A673 (cell line): ENCODE measurements around the gene SLC41A3. TPM values are rescaled to one million over a fixed set of nuclear protein-coding genes. Genes with fewer than 3 reads are reported as not detected.

Source experiments
- BruUV-seq: library from RNA; stranded (reverse); fragments of 400-500 nt; replicated peaks from 2 replicates; lab custom pipeline; 2021; lab: Mats Ljungman, UMichigan
- CTCF ChIA-PET: fragments of 300-600 bp; sonication (Branson Sonifier 250); formaldehyde crosslinking; loops from one replicate; lab custom pipeline; 2022; ENCODE audit warnings: antibody characterized with exemption; lab: Charles Lee
- POLR2A ChIA-PET: fragments of 300-600 bp; sonication (Branson Sonifier 250); formaldehyde crosslinking; loops from one replicate; lab custom pipeline; 2022; ENCODE audit warnings: antibody characterized with exemption; ENCODE audit not compliant: low non-redundant PET; lab: Charles Lee
- DNase-seq: peaks from one replicate; pipeline ENCODE4 v3.0.0-alpha.2; 2015; ENCODE audit warnings: low spot score
- H3K27ac ChIP-seq: fragments of 200-600 bp; sonication (generic); 2 replicates; pipeline ENCODE4 v1.5.1; 2016; ENCODE audit warnings: mixed run types, low read depth, mild to moderate bottlenecking, mixed read lengths, antibody characterized with exemption, low read length; ENCODE audit not compliant: poor library complexity, severe bottlenecking
- H3K27me3 ChIP-seq: fragments of 200-600 bp; sonication (generic); replicated peaks from 2 replicates; pipeline ENCODE4 v1.6.1; 2017; ENCODE audit warnings: mixed run types, low read depth, mild to moderate bottlenecking, mixed read lengths, antibody characterized with exemption, low read length; ENCODE audit not compliant: insufficient read depth, poor library complexity
- H3K36me3 ChIP-seq: fragments of 200-600 bp; sonication (generic); 2 replicates; pipeline ENCODE4 v1.6.1; 2016; ENCODE audit warnings: mixed run types, mild to moderate bottlenecking, mixed read lengths, antibody characterized with exemption, low read length; ENCODE audit not compliant: insufficient read depth, poor library complexity, severe bottlenecking
- H3K4me1 ChIP-seq: fragments of 200-600 bp; sonication (generic); 2 replicates; pipeline ENCODE4 v1.6.1; 2017; ENCODE audit warnings: mixed run types, mild to moderate bottlenecking, mixed read lengths, antibody characterized with exemption, low read length; ENCODE audit not compliant: insufficient read depth, poor library complexity, severe bottlenecking
- H3K4me3 ChIP-seq: fragments of 200-600 bp; sonication (generic); 2 replicates; pipeline ENCODE4 v1.5.1; 2016; ENCODE audit warnings: low read depth, mixed run types, mild to moderate bottlenecking, mixed read lengths, low read length; ENCODE audit not compliant: poor library complexity, severe bottlenecking
- H3K9me3 ChIP-seq: fragments of 200-600 bp; sonication (generic); 2 replicates; pipeline ENCODE4 v1.6.1; 2016; ENCODE audit warnings: mixed run types, low read depth, mild to moderate bottlenecking, mixed read lengths, antibody characterized with exemption, low read length; ENCODE audit not compliant: poor library complexity, severe bottlenecking
- EZH2 ChIP-seq: fragments of 200-600 bp; sonication (generic); IDR thresholded peaks from 2 replicates; pipeline ENCODE4 v1.6.1; 2017; ENCODE audit warnings: borderline replicate concordance, low read depth, mild to moderate bottlenecking, mixed read lengths, antibody characterized with exemption, low read length; ENCODE audit not compliant: poor library complexity, severe bottlenecking
- intact Hi-C: fragments of 100-400 bp; cut with micrococcal nuclease; formaldehyde crosslinking; loops from one replicate; pipeline ENCODE4 v1.10.0; 2022; ENCODE audit not compliant: unreplicated experiment
- total RNA-seq: library from RNA; stranded (reverse); gene quantifications from 2 replicates; pipeline ENCODE4 v1.2.3, GENCODE V29; 2021
- TF ChIP-seq, protein P1 (sequence below): fragments of 300-800, 200-600 bp; sonication (generic); conservative IDR thresholded peaks from 2 replicates; pipeline ENCODE4 v1.5.1; 2017; ENCODE audit warnings: low read depth, mild to moderate bottlenecking, antibody characterized with exemption, low read length, moderate library complexity, mixed read lengths

The SLC41A3 gene
- total RNA-seq, 1 experiment from 2014 or later, result 56.5 TPM

GRCh38 chr3:126124148-126124868 lies 40.4 kb upstream of the SLC41A3 start:
- Histone ChIP-seq H3K27me3 (no peaks in the 10 kb centered on the region), H3K4me3 (no peak overlapping the region), H3K27ac (no peak overlapping the region), H3K4me1 (no peaks in the 10 kb centered on the region), H3K36me3 (no peaks in the 10 kb centered on the region), H3K9me3 (no peaks in the 10 kb centered on the region)
- ChIA-PET POLR2A (no interaction called here), CTCF (no interaction called here)
- DNase-seq, result no peak
- TF ChIP-seq, protein P1, sequence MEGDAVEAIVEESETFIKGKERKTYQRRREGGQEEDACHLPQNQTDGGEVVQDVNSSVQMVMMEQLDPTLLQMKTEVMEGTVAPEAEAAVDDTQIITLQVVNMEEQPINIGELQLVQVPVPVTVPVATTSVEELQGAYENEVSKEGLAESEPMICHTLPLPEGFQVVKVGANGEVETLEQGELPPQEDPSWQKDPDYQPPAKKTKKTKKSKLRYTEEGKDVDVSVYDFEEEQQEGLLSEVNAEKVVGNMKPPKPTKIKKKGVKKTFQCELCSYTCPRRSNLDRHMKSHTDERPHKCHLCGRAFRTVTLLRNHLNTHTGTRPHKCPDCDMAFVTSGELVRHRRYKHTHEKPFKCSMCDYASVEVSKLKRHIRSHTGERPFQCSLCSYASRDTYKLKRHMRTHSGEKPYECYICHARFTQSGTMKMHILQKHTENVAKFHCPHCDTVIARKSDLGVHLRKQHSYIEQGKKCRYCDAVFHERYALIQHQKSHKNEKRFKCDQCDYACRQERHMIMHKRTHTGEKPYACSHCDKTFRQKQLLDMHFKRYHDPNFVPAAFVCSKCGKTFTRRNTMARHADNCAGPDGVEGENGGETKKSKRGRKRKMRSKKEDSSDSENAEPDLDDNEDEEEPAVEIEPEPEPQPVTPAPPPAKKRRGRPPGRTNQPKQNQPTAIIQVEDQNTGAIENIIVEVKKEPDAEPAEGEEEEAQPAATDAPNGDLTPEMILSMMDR, result 0 out of 2 replicates have a peak, but pooled peaks have one; percentile 28
- no peak for TF ChIP-seq EZH2
- intact Hi-C loops, result no loop called here
- no TSS peak for BruUV-seq

DNA sequence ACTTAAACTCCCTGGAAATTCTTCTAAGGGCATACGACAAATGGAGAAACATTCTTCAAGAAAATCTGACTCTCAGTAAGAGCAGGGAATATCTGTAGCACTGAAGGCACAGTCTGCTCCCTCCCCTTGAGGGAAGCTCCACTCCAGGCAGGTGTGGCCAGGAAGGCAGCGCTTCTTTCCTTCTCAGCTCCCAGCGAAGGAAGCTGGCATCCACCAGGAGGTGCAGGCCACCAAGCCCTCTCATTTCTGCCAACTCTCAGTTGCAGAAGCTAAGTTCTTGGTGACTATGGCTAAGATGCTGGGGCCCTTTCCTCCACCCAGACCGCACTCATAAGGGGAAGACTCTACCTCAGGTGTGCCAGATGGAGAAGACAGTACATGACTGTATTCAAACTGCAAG lies 37.7 kb upstream of the SLC41A3 start:
- H3K36me3 ChIP-seq, result no peaks in the 10 kb centered on the region
- H3K4me3 ChIP-seq, result no peak overlapping the region
- H3K27ac ChIP-seq, result no peak overlapping the region
- H3K4me1 ChIP-seq, result no peaks in the 10 kb centered on the region
- ChIA-PET CTCF (no interaction called here), POLR2A (no interaction called here)
- TF ChIP-seq EZH2, result no peak
- TF ChIP-seq, protein P1, result no peak
- no peaks in the 10 kb centered on the region for H3K9me3 ChIP-seq
- intact Hi-C loops, result no loop called here
- DNase-seq, result no peak
- BruUV-seq, result no TSS peak
- H3K27me3 ChIP-seq, result no peaks in the 10 kb centered on the region

DNA sequence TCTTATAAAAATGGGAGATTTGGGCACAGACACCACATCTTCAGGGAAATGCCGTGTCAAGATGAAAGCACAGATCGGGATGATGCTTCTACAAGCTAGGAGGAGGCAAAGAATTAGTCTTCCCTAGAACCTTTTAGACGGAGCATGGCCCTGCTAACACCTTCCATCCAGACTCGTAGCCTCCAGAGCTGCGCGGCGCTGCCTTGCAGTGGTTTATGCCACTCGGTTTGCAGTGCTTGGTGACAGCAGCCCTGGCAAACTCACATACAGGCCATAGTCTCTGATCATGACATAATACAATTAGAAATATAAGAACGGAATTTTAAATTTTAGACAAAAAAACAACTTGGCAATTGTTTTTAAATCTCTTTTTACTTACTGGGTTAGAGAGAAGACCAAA lies 37.1 kb upstream of the SLC41A3 start:
- no peak overlapping the region for H3K27ac ChIP-seq
- no TSS peak for BruUV-seq
- H3K4me3 ChIP-seq, result no peak overlapping the region
- ChIA-PET POLR2A (no interaction called here), CTCF (no interaction called here)
- DNase-seq, result no peak
- H3K9me3 ChIP-seq, result no peaks in the 10 kb centered on the region
- H3K27me3 ChIP-seq, result no peaks in the 10 kb centered on the region
- H3K36me3 ChIP-seq, result no peaks in the 10 kb centered on the region
- no peak for TF ChIP-seq EZH2
- TF ChIP-seq, protein P1, result no peak
- intact Hi-C loops, result no loop called here
- H3K4me1 ChIP-seq, result no peaks in the 10 kb centered on the region
